T follicular helper cell (primary cell): ENCODE measurements around the gene TNNI3.
"Not testable (repeated sequence)": the region's sequence is repeated elsewhere in the genome, so short reads cannot be mapped to it uniquely, and the experiment has no call there.

Experiments
- DNase-seq: peaks from one replicate; pipeline ENCODE4 v3.0.0-alpha.2; 2020; ENCODE audit warnings: low read depth
- total RNA-seq, 2 experiments: gene quantifications; one replicate each; lab custom pipeline; 2026; lab: John Stamatoyannopoulos, UW

TNNI3 gene
- total RNA-seq = 0 to 0.04 reads per million in 2 experiments

DNA sequence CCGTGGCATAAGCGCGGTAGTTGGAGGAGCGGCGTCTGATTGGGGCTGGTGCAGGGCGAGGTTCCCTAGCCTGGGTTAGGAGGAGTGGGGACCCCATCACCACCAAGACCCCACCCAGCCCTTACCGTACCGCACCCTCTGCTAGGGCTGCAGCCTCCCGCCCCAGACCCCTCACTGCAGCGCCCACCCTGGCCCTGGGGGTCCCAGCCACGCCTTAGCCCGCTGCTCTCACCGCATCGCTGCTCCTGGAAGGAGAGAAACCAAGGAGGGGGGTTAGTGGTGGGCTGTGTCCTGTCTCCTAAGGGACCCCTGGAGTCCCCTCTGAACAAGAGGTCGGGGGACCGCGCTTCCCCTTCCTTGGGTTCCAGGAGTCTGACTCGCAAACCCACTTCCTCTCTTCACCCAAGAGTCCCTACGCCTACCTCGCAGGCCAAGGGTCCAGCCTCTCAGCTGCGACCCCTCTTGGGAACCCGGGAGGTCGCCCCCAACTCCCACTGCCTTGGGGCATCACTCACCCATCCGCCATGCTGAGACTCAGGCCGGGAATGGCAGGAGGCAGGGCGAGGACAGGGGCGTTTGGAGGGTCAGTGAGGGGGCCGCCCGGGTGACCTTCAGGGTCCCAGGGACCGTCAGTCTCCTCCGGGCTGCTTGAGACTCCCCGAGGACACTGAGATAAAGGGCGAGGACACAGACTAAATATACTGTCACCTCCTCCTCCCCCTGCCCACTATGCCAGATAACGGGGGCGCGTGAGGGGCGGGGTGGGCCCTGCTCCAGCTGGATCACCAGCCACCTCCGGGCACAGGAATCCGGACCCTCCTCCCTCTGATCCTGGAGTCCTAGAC lies at the start of gene TNNI3:
Gene TNNI3, minus strand, starts transcription at position 669 of the 845 bp plus-strand sequence. Its CDS starts 143 bp downstream, at position 526.
- DNase-seq = no peak

DNA sequence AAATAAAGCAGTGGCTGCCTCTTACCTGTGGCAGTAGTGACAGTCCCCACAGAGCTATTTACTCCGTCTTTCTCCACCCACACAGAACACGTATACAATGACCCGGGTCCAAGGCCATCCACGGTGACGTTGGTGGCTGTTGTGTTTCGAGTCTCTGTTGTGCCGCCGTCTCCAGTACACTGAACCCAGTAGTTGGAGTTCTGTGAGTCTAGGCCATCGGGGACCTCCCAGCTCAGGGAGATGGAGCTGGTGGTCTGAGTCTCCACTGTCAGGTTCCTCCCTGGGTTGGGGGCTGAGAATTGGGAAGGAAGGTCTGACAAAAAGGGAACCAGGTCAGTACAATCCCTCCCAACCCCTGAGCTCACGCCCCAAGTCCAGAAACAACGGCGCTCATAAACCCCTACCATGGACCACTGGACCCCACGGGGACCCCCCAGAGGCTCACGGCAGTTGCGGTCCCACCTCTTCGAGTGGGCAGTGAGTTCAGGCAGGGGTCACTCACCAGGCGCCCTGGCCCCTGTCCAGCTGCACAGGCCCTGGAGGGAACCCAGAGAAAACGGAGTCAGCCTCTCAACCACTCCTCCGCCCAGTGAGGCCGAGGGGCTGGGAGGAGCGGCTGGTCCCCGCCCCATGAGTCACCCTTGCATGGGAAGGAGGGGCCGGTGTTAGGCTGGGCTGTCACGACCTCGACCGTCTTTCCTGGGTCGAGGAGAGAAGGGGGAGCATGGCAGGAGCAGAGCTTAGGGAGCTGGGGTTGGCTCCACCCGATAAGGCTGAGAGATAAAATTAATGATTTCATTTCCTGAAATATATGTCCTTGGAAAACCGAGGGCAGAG lies 49.4 kb upstream of the TNNI3 start:
- no peak for DNase-seq

DNA sequence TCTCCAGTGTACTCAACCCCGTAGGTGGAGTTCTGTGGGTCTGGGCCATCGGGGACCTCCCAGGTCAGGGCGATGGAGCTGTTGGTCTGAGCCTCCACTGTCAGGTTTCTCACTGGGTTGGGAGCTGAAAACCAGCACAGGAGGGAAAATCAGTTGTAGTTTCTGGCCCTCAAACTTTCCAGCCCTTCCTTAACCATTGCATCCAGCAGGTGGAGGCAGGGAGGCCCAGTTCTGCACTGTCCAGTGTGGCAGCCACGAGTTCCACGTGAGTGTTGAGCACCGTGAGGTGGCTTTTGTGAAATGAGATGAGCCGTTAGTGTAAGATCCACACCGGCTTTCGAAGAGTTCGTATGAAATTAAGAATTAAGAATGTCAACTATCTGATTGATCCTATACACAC lies 44.7 kb upstream of the TNNI3 start:
- not testable (repeated sequence) for DNase-seq

DNA sequence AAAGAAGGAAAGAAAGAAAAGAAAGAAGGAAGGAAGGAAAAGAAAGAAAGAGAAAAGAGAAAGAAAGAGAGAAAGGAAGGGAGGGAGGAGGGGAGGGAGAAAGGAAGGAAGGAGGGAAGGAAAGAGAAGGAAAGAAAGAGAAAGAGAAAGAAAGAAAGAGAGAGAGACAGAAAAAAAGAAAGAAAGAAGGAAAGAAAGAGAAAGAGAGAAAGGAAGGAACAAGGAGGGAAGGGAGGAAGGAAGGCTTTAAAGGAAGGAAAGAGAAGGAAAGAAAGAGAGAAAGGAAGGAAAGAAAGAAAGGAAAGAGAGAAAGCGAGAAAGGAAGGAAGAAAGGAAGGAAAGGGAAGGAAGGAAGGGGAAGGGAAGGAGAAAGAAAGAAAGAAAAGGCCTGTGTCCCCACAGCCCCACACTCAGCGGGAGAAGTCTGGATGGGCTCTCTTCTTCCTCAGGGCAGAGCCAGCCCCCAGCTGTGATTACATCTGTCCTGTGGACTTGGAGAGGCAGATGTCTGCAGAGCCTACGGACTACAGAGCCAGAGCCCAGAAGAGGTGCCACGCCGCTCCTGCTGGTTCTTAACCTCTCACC lies 42.2 kb upstream of the TNNI3 start:
- DNase-seq = no peak

DNA sequence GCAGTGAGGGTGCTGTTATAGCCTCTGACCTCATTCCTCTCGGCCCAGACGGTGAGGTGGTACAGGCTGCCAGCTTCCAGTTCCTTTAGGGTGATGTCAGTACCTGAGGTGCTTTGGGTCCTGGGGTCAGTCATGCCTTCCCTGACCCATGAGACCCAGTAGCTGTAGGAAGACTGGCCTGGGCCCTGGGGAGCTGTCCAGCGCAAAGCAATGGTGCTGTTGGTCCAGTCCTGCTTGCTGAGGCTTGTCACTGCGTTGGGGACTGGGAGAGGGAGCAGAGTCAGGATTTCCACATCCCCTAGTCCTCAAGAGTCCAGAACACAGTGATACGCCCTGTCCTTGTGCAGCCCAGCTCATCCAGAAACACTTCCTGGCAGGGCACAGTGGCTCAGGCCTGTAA lies 41.1 kb upstream of the TNNI3 start:
- no peak for DNase-seq

DNA sequence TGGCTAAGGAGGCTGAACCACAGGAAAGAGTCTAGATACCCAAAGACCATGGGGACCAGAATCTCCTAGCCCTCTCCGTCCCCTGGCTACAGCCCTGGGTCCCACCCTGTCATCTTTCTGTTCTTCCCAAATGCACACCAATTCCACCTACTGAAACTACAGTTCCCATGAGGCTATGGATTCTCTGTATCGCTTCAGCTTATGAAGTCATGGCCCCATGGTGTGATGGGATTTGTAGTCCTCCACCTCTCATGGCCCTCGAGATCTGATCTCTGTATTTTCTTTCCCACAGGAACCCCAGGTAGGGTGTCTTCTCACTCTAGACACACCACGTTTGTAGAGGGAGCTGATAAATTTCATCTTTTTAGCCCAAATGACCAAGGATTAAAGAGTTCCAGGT lies 40.0 kb upstream of the TNNI3 start:
- DNase-seq = no peak

DNA sequence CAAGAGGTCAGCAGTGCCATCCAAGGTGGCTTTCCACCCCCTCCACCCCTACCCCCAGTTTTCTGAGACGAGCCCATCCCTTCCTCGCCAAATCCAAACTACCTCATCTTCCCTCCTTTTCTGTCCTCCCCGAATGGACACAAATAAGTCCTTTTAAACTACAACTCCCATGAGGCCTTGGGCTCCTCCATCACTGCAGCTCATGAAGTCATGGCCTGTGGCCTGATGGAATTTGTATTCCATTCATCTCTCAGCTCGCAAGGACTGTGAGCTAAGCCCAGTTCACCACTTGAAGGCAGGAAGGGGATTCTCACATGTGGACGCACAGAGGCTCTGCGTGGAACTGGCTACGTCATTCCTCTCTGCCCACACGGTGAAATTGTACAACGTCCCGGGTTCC lies 39.3 kb upstream of the TNNI3 start:
- DNase-seq = no peak

DNA sequence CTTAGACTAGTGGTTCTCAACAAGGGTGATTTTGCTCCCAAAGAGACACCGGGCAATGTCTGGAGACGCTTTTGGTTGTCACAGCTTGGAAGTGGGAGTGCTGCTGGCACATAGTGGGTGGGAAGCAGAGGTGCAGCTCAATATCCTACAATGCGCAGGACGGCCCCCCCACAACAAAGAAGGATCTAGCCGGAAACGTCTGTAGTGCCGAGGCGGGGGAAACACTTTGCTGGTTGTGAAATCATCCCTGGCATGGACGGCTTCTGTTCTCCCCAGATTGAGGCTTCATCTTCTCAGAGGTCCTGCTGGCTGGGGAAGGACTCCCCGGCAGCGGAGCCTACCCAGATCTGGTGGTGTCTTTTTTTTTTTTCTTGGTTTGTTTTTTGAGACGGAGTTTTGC lies 35.9 kb upstream of the TNNI3 start:
- DNase-seq = no peak

DNA sequence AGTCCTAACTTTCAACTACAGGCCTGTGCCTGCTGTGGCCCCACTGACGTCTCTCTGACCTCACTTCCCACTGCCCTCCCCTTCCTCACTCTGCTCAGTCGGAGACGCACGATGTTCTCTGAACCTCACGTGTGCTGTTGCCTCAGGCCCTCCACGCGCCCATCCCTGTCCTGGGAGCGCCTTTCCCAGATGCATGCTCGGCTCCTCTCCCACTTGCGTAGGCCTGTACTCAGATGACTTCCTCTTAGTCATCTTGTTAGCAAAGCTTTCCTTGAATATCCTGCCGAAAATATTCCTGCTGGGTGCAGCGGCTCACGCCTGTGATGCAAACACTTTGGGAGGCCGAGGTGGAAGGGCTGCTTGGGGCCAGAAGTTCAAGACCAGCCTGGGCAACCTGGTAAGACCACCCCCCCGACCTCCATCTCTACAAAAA lies 31.9 kb upstream of the TNNI3 start:
- no peak for DNase-seq

DNA sequence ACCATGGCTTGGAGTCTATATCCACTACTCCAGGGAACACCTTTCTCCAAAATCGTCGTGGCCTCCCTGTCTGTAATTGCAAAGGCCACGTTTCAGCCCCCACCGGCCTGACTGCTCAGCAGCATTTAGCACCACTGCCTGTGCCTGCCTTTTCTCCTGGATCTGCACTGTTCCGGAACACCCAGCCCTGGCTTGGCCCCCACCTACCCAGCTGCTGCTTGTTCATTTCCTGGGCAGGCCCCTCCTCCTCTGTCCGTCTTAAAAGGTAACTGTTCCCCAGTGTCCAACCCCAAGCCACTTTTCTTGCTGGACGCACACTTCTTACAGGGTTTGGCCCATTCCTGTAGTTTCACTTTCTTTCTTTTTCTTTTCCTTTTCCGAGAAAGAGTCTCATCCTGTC lies 31.1 kb upstream of the TNNI3 start:
- no peak for DNase-seq

DNA sequence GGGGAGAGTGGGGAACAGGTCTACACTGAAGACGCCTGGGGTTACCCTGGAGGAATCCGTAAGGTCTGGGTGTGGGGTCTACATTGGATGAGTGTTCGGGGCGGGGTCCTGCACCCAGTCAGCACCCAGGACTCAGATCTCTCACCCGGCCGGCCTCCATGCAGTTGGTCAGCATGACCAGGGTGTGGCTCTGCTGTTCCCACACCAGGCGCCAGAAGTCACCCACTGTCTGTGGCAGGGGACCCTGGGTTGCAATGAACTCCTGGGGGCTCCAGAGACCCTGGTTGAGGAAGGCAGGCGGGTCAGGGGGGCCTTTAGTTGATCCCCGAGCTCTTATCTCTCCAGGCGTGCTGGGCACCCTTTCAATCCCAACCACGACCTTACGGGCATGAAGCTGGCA lies 28.5 kb upstream of the TNNI3 start:
- no peak for DNase-seq

DNA sequence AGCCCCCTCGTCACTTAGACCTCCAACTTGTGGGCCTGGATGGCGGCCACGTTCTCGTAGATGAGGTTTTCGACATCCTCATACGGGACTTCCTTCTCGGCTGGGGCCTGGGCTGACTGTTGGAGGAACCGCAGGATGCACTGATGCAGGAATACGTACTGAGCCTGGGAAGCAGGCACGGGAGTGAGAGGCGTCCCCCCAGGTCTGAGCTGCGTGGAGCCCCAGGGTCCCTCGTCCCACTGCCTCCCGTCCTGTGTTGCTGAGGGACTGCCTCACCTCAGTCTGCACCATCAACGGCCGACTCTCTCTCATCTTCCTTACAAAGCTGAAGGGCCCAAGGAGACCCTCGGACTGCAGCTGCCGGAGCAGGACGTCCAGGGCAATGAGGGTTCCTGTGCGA lies 24.2 kb upstream of the TNNI3 start:
- no peak for DNase-seq

DNA sequence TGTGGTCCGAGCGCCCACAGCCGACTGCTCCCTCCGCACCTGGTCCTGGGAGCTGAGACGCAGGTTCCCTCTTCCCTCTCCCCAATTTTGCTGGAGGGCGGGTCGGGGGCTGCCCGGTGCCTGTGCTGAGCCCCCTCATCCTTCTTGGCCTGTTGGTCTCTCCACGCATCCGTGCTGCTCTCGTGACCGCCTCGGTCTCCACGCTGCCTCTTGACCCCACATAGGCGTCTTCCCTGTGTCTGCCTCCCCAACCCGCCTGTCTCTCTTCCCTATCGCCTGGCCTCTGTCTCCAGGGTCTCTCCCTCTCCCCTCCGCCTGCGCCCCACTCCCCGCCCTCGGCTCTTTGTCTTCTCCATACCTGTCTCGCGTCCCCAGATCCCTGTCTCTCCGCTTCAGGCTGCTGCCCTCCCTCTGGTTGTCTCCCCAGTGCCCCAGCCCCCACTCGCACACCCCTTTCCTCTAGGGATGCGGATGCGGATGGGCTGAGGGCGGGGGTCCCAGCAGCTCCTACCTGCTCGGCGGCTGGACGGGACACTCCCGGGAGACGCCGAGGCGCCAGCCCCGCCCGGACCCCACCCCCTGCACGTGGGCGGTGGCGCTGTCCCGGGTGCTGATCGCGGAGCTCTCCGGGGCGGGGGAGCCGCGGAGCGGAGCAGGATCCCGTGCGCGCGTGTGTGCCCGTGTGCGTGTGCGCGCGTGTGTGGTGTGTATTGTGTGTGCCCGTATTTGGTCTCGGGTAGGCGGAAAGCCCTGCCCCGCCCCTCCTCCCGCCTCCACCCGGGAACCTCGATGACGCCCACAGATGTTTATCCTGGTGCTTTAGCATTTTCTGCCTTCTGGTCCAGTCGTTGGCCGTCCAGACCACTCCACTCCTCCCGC lies 22.3 kb upstream of the TNNI3 start, which contains the start of gene SYT5:
Gene SYT5, minus strand, starts transcription at position 684 of the 879 bp plus-strand sequence. CDS start 1,248 bp downstream, outside the sequence.
- DNase-seq = peak; percentile 36

DNA sequence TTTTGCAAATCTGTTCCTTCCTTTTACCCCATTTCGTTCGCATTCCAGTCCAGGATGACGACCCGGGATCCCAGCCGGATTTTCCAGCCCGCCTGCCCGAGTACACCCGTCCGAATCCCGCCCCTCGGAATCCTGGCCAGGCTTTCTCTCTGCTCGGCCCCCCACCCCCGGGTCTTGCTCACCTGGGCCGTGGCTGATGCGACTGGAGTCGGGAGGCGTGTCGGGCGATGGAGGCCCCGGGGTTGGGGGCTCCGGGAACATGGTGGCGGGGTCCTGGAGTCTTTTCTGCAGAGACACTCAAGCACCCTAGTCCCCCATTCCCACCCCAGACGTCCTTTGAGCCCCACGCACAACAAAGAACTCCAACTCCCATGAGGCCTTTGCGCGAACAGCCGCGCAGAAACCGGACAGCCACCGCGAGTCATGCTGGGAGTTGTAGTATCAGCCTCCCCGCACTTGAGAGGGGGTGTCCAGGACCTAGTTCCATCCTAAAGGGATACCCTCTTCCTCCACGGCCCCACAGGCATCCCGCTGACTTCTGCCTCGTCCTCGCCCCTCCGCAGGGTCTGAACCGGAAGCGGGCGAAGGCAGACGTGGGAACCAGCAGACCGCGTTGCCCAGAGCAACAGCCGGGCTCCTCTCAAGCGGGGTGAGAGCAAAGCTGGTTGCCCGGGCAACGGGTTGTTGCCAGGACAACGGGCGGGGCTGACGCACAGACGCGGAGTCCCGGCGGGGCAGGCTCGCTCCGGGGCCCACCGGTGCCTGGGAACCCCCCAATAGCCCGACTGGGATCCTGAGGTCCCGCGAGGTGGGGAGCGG lies 21.5 kb upstream of the TNNI3 start:
- DNase-seq = peak; percentile 97

DNA sequence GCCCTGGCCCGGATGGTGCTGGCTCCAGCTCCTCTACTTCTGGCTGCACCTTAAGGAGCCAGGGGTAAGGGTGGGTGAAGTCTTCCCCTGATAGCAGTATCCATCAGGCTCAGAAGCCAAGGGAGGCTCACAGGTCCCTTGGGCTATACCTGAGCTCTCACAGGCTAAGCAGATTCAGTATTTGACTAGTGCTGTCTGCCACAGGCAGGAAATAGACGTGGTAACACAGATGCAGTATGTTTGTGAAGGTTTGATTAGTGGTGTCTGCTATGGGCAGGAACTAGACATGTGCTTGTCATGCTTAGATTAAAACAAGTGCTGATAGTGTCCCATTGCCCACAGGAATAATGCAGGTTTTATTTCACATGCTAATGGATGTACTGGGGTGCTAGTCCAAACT lies 18.5 kb upstream of the TNNI3 start:
- no peak for DNase-seq

DNA sequence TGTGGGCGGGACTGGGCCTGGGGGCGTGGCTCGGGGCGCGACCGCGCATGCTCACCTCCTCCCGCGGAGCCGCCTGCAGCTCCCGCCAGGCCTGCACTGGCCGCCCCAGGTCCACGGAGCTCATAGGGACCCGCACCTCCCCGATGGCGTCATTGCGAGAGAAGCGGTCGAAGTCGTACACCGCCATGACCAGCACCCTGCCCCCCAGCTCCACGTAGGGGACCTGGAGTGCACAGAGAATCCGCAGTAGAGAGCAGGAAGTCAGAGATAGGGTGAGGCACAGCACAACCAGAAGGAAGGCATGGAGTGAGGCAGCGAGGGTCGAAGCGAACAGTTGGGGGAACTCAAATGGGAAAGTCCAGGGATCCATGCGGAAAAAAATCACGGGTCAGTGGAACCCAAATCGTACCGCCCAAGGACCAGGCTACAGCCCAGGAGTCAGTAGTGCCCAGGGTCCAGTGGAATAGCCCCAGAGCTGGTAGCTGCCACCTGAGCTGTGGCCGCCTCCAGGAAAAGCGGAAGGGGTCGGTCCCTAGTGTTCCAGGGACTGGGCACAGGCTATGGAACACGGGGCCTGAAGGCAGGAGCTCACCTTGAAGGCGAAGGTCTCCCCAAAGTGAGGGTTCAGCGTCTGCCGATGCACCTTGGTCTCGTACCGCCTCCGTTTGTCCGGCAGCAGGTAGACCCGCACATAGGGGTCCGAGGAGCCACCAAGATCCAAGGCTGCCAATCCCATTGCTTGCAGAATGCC lies 17.8 kb upstream of the TNNI3 start:
- no peak for DNase-seq

DNA sequence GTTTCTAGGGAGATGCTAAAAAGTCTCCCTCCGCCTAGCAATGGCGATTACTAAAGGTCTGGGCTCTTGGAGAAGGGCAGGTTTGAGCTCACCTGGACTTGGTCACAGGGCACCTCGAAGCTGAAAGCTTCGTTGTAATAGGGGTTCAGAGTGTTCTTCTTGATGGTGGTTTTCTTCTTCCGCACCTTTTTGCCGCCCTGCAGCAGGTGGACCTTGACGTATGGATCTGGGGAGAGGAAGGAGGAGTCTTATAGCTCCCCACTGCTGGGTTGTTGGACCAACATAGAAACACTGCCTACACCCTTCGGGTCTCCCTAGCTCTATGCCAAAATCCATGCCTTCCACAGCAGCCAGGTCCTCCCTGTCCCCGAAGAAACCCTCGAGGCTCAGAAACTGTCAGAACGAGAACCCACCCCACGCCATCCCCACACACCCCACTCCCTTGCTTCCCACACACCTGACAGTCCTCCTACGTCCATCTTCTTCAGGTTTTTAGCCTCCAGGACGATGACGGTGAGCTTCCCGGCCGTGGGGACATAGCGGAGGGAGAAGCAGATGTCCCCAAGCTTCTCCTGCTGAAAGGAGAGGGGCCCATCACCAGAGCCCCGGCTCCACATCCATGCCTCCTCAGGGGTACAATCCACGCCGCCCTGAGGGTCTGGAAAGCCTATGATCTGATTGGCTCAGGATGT lies 17.0 kb upstream of the TNNI3 start:
- DNase-seq = no peak

DNA sequence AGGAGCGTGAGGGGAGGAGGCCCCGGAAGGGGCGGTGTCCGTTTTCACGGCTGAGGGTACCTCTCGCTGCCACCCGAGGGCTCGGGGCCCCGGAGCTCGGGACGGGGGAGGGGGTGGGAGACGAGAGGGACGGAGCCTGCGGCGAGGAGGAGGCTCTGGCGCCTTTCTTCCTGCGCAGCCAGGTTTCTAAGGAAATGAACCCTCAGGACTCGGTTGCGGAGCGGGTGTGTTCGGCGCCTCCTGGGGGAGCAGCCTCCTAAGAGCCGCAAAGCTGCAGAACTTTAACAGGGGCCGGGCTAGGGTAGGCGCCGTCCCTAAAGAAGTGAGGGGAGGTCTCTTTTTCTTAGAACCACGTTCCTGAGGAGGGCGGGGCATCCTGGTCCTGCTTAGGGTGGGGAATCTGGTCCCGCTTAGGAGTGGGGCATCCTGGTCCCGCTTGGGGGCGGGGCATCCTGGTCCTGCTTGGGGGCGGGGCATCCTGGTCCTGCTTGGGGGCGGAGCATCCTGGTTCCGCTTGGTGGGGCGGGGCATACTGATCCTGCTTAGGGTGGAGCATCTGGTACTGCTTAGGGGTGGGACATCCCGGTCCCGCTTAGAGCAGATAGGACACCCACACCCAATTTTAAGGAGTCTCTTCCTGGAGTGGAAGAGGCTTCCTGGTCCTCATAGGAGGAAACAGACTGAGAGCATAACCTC lies 16.3 kb upstream of the TNNI3 start:
- DNase-seq = peak; percentile 11
